ENCODE results near the gene GMNN. TPM values are rescaled to one million over a fixed set of nuclear protein-coding genes. Genes with fewer than 3 reads are reported as not detected.
A peak's percentile ranks its signal among the peaks of the same experiment; 100 is the strongest.
"Not testable (repeated sequence)": the region's sequence is repeated elsewhere in the genome, so short reads cannot be mapped to it uniquely, and the experiment has no call there.

Gene GMNN
- total and polyA plus RNA-seq, 2 experiments from 2014 or later, result 88.2 to 202 TPM

DNA sequence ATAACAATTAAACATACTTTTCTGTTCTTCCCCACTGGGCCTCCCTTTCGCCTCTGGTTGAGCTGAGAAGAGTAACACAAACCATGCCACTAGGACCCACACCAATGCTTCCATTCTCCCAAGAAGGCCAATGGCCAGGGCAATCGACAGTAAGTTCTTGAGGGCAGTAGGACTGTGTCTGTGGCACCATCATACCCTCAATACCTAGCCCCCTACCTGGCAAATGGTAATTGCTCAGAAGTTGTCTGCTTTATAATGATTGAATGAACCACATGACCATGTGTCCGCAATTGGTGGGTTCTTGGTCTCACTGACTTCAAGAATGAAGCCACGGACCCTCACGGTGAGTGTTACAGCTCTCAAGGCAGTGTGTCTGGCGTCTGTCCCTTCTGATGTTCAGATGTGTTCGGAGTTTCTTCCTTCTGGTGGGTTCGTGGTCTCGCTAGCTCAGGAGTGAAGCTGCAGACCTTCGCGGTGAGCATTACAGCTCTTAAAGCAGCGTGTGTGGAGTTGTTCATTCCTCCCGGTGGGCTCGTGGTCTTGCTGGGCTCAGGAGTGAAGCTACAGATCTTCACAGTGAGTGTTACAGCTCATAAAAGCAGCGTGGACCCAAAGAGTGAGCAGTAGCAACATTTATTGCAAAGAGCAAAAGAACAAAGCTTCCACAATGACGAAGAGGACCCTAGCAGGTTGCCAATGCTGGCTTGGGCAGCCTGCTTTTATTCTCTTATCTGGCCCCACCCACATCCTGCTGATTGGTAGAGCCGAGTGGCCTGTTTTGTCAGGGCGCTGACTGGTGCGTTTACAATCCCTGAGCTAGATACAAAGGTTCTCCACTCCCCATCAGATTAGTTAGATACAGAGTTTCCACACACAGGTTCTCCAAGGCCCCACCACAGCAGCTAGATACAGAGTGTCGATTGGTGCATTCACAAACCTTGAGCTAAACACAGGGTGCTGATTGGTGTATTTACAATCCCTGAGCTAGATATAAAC lies 9.6 kb upstream of the GMNN start:
- ATAC-seq; H3K4me2 ChIP-seq; H4K20me1 ChIP-seq (replicated peaks; ENCODE audit: insufficient read depth); H3K27me3 ChIP-seq (ENCODE audit: insufficient read depth); H3K9me2 ChIP-seq (ENCODE audit: insufficient read depth); H3K9me3 Mint-ChIP-seq; H3K36me3 ChIP-seq (ENCODE audit: insufficient read depth); H3K27ac ChIP-seq (ENCODE audit: low read depth); H3K36me3 Mint-ChIP-seq (ENCODE audit: low read depth); H3K27me3 Mint-ChIP-seq (ENCODE audit: insufficient read depth, low read depth, poor library complexity); H2AFZ ChIP-seq; H3K79me2 ChIP-seq (replicated peaks; ENCODE audit: insufficient read depth); H3K4me3 ChIP-seq; DNase-seq (ENCODE audit: low spot score); H3F3A ChIP-seq (replicated peaks; ENCODE audit: low read depth); H3K4me3 Mint-ChIP-seq; H3K4me1 Mint-ChIP-seq; H3K4me1 ChIP-seq (ENCODE audit: insufficient read depth); H3K27ac Mint-ChIP-seq: not testable (repeated sequence)

- not testable (repeated sequence) for H3K36me3 Mint-ChIP-seq (ENCODE audit: low read depth); H3K27me3 Mint-ChIP-seq (ENCODE audit: insufficient read depth, low read depth, poor library complexity); H3K4me3 ChIP-seq; H3K9me2 ChIP-seq (ENCODE audit: insufficient read depth); H4K20me1 ChIP-seq (replicated peaks; ENCODE audit: insufficient read depth); H3K79me2 ChIP-seq (replicated peaks; ENCODE audit: insufficient read depth); H2AFZ ChIP-seq; H3K4me1 ChIP-seq (ENCODE audit: insufficient read depth); H3K4me1 Mint-ChIP-seq; H3K27me3 ChIP-seq (ENCODE audit: insufficient read depth); DNase-seq (ENCODE audit: low spot score); H3K9me3 Mint-ChIP-seq; H3F3A ChIP-seq (replicated peaks; ENCODE audit: low read depth); H3K27ac Mint-ChIP-seq; H3K36me3 ChIP-seq (ENCODE audit: insufficient read depth); ATAC-seq; H3K27ac ChIP-seq (ENCODE audit: low read depth); H3K4me2 ChIP-seq; H3K4me3 Mint-ChIP-seq
Observed at GRCh38 chr6:24765968-24766367, 8.8 kb upstream of the GMNN start.

DNA sequence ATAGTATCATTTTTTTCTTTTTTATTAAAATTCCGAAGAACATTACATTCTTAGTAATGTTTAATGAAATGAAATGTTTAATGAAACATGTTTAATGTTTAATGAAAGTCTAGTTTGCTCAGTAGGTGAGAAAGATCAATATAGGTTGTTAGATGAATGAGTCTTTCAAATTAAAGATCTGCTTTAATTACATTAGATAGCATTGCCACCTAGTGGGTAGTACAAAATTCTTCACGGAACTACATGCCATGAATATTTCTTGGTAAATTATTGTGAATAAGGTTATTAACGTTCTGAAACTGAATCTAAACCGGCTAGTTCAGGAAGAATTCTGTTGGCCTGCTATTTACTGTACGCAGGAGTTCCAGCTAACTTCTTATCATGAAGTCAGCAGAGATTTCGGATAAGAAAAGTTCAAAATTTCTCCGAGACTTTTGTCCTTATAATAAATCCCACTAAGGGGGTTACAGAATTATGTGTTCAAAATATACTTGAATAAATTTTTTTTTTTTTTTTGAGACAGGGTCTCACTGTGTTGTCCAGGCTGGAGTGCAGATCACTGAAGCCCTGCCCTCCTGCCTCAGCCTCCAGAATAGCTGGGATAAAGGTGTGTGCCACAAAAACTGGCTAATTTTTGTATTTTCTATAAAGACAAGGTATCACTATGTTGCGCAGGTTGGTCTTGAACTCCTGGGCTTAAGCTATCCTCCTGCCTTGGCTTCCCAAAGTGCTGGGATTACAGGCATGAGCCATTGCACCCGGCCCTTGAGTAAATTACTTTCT lies 7.9 kb upstream of the GMNN start:
- Mint-ChIP-seq H3K27me3 (ENCODE audit: insufficient read depth, low read depth, poor library complexity) (peaks cover 2% of the 10 kb centered on the region), H3K9me3 (no peaks in the 10 kb centered on the region)
- H3K4me2 ChIP-seq, result no peak overlapping the region

More for the DNA sequence above, 7.9 kb upstream of the GMNN start:
- ATAC-seq (no peak), DNase-seq (ENCODE audit: low spot score) (no peak)
- Mint-ChIP-seq H3K4me3 (no peak overlapping the region), H3K27ac (no peak overlapping the region), H3K4me1 (peaks cover 1% of the 10 kb centered on the region; the same call in 2 of the 3 replicates), H3K36me3 (ENCODE audit: low read depth) (no peaks in the 10 kb centered on the region; the same call in 2 of the 3 replicates)
- Histone ChIP-seq H2AFZ (no peak overlapping the region), H3K79me2 (replicated peaks; ENCODE audit: insufficient read depth) (no peaks in the 10 kb centered on the region), H3K27ac (ENCODE audit: low read depth) (no peak overlapping the region), H3K4me1 (ENCODE audit: insufficient read depth) (no peaks in the 10 kb centered on the region), H3K9me2 (ENCODE audit: insufficient read depth) (0 out of 2 replicates have a peak, but pooled peaks cover 4% of the 10 kb centered on the region), H3K36me3 (ENCODE audit: insufficient read depth) (no peaks in the 10 kb centered on the region), H4K20me1 (replicated peaks; ENCODE audit: insufficient read depth) (no peaks in the 10 kb centered on the region), H3K27me3 (ENCODE audit: insufficient read depth) (no peaks in the 10 kb centered on the region), H3F3A (replicated peaks; ENCODE audit: low read depth) (no peaks in the 10 kb centered on the region), H3K4me3 (no peak overlapping the region)
- TF ChIP-seq EZH2 (IDR thresholded peaks at IDR 0.05; ENCODE audit: low read depth, unreplicated experiment), result no peak
- no peak for TF ChIP-seq EZH2phosphoT487 (IDR thresholded peaks at IDR 0.05; ENCODE audit: unreplicated experiment)
- TF ChIP-seq, protein P1, sequence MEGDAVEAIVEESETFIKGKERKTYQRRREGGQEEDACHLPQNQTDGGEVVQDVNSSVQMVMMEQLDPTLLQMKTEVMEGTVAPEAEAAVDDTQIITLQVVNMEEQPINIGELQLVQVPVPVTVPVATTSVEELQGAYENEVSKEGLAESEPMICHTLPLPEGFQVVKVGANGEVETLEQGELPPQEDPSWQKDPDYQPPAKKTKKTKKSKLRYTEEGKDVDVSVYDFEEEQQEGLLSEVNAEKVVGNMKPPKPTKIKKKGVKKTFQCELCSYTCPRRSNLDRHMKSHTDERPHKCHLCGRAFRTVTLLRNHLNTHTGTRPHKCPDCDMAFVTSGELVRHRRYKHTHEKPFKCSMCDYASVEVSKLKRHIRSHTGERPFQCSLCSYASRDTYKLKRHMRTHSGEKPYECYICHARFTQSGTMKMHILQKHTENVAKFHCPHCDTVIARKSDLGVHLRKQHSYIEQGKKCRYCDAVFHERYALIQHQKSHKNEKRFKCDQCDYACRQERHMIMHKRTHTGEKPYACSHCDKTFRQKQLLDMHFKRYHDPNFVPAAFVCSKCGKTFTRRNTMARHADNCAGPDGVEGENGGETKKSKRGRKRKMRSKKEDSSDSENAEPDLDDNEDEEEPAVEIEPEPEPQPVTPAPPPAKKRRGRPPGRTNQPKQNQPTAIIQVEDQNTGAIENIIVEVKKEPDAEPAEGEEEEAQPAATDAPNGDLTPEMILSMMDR (conservative IDR thresholded peaks at IDR 0.05; ENCODE audit: low read depth in 2 of 2), result peak in 1 of 2 experiments; percentile 45; a peak in 3 of 4 replicates
